Liver (tissue), 9 donors: ENCODE data around the gene ATP6V1A. TPM values are rescaled to one million over a fixed set of nuclear protein-coding genes. Genes with fewer than 3 reads are reported as not detected.

Experiments used
- DNase-seq: peaks from one replicate; pipeline ENCODE4 v3.0.0-alpha.2; 2017; ENCODE audit warnings: low spot score
- H3K27ac ChIP-seq, 2 donors: one replicate each; pipeline ENCODE4 v1.7.0; 2013; ENCODE audit warnings: inconsistent platforms in 2 of 2, low read length in 2 of 2, control low read depth in 1 of 2, low read depth in 1 of 2, mild to moderate bottlenecking in 1 of 2
- H3K27me3 ChIP-seq, 4 donors: one replicate each; pipeline versions ENCODE4 v1.6.1 to v1.7.0; 2013; ENCODE audit warnings: low read length in 3 of 4, inconsistent platforms in 1 of 4, mild to moderate bottlenecking in 1 of 4, moderate library complexity in 1 of 4; ENCODE audit not compliant: control insufficient read depth in 4 of 4, insufficient read depth in 4 of 4
- H3K36me3 ChIP-seq, 4 donors: one replicate each; pipeline versions ENCODE4 v1.6.1 to v1.7.0; 2013; ENCODE audit warnings: low read length in 3 of 4, mild to moderate bottlenecking in 3 of 4, low read depth in 1 of 4, moderate library complexity in 1 of 4; ENCODE audit not compliant: control insufficient read depth in 4 of 4, insufficient read depth in 3 of 4
- H3K4me1 ChIP-seq, 4 donors: one replicate each; pipeline versions ENCODE4 v1.6.1 to v1.7.0; 2013; ENCODE audit warnings: low read length in 3 of 4, mild to moderate bottlenecking in 3 of 4, moderate library complexity in 1 of 4; ENCODE audit not compliant: control insufficient read depth in 4 of 4, insufficient read depth in 4 of 4
- H3K4me3 ChIP-seq, 3 donors: one replicate each; pipeline versions ENCODE4 v1.6.1 to v1.7.0; 2013; ENCODE audit warnings: low read length in 3 of 3, control low read depth in 1 of 3, low read depth in 1 of 3, mild to moderate bottlenecking in 1 of 3
- H3K9ac ChIP-seq, 2 donors: one replicate each; pipeline ENCODE4 v1.7.0; 2013; ENCODE audit warnings: low read length in 2 of 2, mild to moderate bottlenecking in 2 of 2, moderate library complexity in 2 of 2, control low read depth in 1 of 2, low read depth in 1 of 2
- H3K9me3 ChIP-seq, 4 donors: one replicate each; pipeline versions ENCODE4 v1.6.1 to v1.7.0; 2013; ENCODE audit warnings: low read length in 3 of 4; ENCODE audit not compliant: control insufficient read depth in 4 of 4
- ATF3 ChIP-seq: IDR thresholded peaks from 2 replicates; pipeline ENCODE4 v1.6.1; 2016; ENCODE audit warnings: antibody characterized with exemption
- EGR1 ChIP-seq, 2 donors: IDR thresholded peaks; 2 replicates each; pipeline ENCODE4 v1.6.1; 2016 to 2018; ENCODE audit warnings: antibody characterized with exemption in 2 of 2, low read depth in 2 of 2
- GABPA ChIP-seq, 2 donors: IDR thresholded peaks in 1 of 2; conservative IDR thresholded peaks in 1 of 2; 2 replicates each; pipeline ENCODE4 v1.6.1; 2016; ENCODE audit warnings: antibody characterized with exemption in 2 of 2, mild to moderate bottlenecking in 1 of 2, moderate library complexity in 1 of 2
- HNF4G ChIP-seq: IDR thresholded peaks from 2 replicates; pipeline ENCODE4 v1.6.1; 2016; ENCODE audit warnings: antibody characterized with exemption
- JUND ChIP-seq, 2 donors: IDR thresholded peaks; 2 replicates each; pipeline ENCODE4 v1.6.1; 2016; ENCODE audit warnings: antibody characterized with exemption in 2 of 2
- MAX ChIP-seq: IDR thresholded peaks from 2 replicates; pipeline ENCODE4 v1.6.1; 2016; ENCODE audit warnings: antibody characterized with exemption
- RAD21 ChIP-seq, 2 donors: IDR thresholded peaks; 2 replicates each; pipeline ENCODE4 v1.6.1; 2016; ENCODE audit warnings: antibody characterized with exemption in 2 of 2, mild to moderate bottlenecking in 2 of 2
- REST ChIP-seq: IDR thresholded peaks from 2 replicates; pipeline ENCODE4 v1.6.1; 2016; ENCODE audit warnings: antibody characterized with exemption, mild to moderate bottlenecking
- TAF1 ChIP-seq: conservative IDR thresholded peaks from 2 replicates; pipeline ENCODE4 v1.6.1; 2016; ENCODE audit warnings: antibody characterized with exemption, mild to moderate bottlenecking
- YY1 ChIP-seq: IDR thresholded peaks from 2 replicates; pipeline ENCODE4 v1.6.1; 2016; ENCODE audit warnings: antibody characterized with exemption, mild to moderate bottlenecking
- WGBS: extraction: QIAGEN DNeasy Blood & Tissue Kit; methylation state at CpG from one replicate; pipeline ENCODE4 v1.1.7; 2013; 5-methylcytosine and 5-hydroxymethylcytosine counted together
- polyA plus RNA-seq, 2 donors: library from polyadenylated mRNA; stranded (reverse) in 1 of 2; unstranded in 1 of 2; fragments of 200-250 nt in 1 of 2; fragments of >200 nt in 1 of 2; fragmentation: Nextera tagmentation in 1 of 2; extraction: Ambion mirVana in 1 of 2; gene quantifications; one replicate each; pipeline versions ENCODE4 v1.2.1 to v1.2.3, GENCODE V29; 2013 to 2015
- total RNA-seq, 2 donors: library from RNA; depleted of rRNA; stranded (reverse); fragments of >200 nt; gene quantifications; one replicate each; pipeline ENCODE4 v1.2.3, GENCODE V29; 2014
- TF ChIP-seq, protein P1 (sequence below): IDR thresholded peaks from 2 replicates; pipeline ENCODE4 v1.6.1; 2016; ENCODE audit warnings: antibody characterized with exemption
- TF ChIP-seq, protein P2 (sequence below): fragments of 150-350 bp; IDR thresholded peaks from 2 replicates; pipeline ENCODE4 v1.5.1; 2017; ENCODE audit warnings: improper control_type of control experiment, low read depth, low read length; ENCODE audit not compliant: missing input control
- donor health status: healthy.
- donor health status: healthy.
- donor health status: healthy.
- donor health status: healthy.
- donor health status: healthy.

ATP6V1A gene
- total and polyA plus RNA-seq, 4 donors, result 15.2 to 53.2 (median 42.7) TPM

DNA sequence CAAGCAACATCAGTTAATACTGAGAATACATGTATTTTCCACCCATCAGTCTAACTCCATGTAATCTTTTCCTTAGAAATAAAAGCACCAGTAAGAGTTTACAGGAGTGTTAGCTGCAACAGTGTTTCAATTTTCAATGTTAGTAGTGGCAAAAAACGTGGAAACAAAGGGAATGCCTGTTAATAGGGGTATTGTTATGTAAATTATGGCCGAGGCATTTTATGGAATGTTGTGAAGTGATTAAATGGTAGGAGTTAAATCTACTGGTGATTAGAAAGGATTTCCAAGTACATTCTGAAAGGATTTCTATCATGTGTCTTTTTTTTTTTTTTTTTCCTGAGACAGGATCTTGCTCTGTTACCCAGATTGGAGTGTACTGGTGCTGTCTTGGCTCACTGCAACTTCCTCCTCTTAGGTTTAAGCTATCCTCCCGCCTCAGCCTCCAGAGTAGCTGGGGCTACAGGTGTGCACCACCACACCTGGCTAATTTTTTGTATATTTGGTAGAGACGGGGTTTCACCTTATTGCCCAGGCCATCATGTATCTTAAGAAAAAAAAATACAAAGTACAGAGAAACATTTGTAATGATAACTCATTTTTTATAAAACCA lies 6.6 kb downstream of the ATP6V1A start:
- no peak overlapping the region for H3K9ac ChIP-seq
- no peak for TF ChIP-seq GABPA (IDR thresholded peaks at IDR 0.05 in 1 of 2, conservative IDR thresholded peaks at IDR 0.05 in 1 of 2)
- TF ChIP-seq JUND (IDR thresholded peaks at IDR 0.05), result no peak
- no peak for TF ChIP-seq YY1
- TF ChIP-seq, protein P1, sequence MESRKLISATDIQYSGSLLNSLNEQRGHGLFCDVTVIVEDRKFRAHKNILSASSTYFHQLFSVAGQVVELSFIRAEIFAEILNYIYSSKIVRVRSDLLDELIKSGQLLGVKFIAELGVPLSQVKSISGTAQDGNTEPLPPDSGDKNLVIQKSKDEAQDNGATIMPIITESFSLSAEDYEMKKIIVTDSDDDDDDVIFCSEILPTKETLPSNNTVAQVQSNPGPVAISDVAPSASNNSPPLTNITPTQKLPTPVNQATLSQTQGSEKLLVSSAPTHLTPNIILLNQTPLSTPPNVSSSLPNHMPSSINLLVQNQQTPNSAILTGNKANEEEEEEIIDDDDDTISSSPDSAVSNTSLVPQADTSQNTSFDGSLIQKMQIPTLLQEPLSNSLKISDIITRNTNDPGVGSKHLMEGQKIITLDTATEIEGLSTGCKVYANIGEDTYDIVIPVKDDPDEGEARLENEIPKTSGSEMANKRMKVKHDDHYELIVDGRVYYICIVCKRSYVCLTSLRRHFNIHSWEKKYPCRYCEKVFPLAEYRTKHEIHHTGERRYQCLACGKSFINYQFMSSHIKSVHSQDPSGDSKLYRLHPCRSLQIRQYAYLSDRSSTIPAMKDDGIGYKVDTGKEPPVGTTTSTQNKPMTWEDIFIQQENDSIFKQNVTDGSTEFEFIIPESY, result no peak
- TF ChIP-seq EGR1 (IDR thresholded peaks at IDR 0.05; ENCODE audit: low read depth in 2 of 2), result no peak
- H3K27me3 ChIP-seq, result no peaks in the 10 kb centered on the region
- no peak overlapping the region for H3K27ac ChIP-seq
- H3K4me1 ChIP-seq, result peaks cover 0 to 12% (median 6%) of the 10 kb centered on the region in 4 donors
- DNase-seq, result no peak
- peaks cover 0 to 3% (median 0%) of the 10 kb centered on the region in 4 donors for H3K36me3 ChIP-seq
- no peak overlapping the region for H3K4me3 ChIP-seq
- WGBS, result 76% methylated on average over 4 of the region's 4 CpGs
- no peaks in the 10 kb centered on the region for H3K9me3 ChIP-seq

DNA sequence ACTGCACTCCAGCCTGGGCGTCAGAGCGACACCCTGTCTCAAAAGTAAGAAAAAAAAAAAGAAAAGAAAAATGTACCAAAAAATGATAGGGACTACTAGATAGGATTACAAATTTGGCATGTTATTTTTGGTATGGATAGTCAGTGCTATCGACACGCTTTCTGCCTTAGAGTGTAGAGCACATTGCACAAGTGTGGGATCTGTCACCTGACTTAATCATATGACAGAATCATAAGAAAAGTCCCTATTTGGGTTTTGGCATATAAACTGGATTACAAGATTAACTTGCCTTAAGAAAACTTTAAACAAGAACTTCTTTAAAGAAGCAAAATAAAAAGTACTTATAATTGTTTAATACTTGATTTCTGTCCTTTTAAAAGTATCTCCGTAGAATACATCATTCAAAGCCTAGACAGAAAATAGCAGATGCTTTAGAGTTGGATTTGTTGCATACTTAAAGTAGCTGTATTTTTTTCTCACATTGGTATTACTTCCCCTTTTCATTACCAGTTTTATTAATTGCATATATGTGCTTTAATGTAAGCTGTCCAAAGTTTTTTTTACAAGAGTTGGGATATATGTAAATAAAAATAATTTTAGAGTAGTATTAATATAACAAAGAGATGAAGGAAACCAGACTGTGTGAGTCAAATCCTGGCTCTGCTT lies 7.8 kb downstream of the ATP6V1A start:
- DNase-seq, result no peak
- Histone ChIP-seq H3K27ac (no peak overlapping the region), H3K9ac (no peak overlapping the region)

More for the DNA sequence above, 7.8 kb downstream of the ATP6V1A start:
- H3K36me3 ChIP-seq, result peaks cover 0 to 3% (median 0%) of the 10 kb centered on the region in 4 donors
- TF ChIP-seq, protein P2, sequence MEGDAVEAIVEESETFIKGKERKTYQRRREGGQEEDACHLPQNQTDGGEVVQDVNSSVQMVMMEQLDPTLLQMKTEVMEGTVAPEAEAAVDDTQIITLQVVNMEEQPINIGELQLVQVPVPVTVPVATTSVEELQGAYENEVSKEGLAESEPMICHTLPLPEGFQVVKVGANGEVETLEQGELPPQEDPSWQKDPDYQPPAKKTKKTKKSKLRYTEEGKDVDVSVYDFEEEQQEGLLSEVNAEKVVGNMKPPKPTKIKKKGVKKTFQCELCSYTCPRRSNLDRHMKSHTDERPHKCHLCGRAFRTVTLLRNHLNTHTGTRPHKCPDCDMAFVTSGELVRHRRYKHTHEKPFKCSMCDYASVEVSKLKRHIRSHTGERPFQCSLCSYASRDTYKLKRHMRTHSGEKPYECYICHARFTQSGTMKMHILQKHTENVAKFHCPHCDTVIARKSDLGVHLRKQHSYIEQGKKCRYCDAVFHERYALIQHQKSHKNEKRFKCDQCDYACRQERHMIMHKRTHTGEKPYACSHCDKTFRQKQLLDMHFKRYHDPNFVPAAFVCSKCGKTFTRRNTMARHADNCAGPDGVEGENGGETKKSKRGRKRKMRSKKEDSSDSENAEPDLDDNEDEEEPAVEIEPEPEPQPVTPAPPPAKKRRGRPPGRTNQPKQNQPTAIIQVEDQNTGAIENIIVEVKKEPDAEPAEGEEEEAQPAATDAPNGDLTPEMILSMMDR, result no peak
- TF ChIP-seq EGR1 (IDR thresholded peaks at IDR 0.05; ENCODE audit: low read depth in 2 of 2) (no peak), RAD21 (IDR thresholded peaks at IDR 0.05) (no peak), TAF1 (no peak), YY1 (no peak), HNF4G (no peak), ATF3 (no peak), REST (no peak), MAX (no peak)
- H3K4me3 ChIP-seq, result no peak overlapping the region
- no peaks in the 10 kb centered on the region for H3K27me3 ChIP-seq
- no peaks in the 10 kb centered on the region for H3K9me3 ChIP-seq
- 90% methylated on average over 5 of the region's 5 CpGs for WGBS
- peaks cover 0 to 6% (median under 1%) of the 10 kb centered on the region in 4 donors for H3K4me1 ChIP-seq
